Activated CD4-positive, alpha-beta T cell treated with anti-CD3 and anti-CD28 coated beads for 48 hours (primary cell): ENCODE measurements around the gene C17orf113.
"Not testable (repeated sequence)": the region's sequence is repeated elsewhere in the genome, so short reads cannot be mapped to it uniquely, and the experiment has no call there.

Experiments used
- DNase-seq: peaks from one replicate; pipeline ENCODE4 v3.0.0-alpha.2; 2020

The C17orf113 gene

DNA sequence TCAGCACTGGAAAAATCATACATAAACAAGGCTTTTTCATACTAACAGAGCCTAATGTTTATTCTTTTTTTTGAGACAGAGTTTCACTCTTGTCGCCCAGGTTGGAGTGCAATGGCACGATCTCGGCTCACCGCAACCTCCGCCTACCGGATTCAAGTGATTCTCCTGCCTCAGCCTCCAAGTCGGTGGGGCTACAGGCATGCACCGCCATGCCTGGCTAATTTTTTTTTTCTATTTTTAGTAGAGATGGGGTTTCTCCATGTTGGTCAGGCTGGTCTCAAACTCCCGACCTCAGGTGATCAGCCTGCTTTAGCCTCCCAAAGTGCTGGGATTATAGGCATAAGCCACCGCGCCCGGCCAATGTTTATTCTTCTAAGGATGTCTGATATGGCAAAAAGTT, 36.7 kb downstream of the C17orf113 start:
- DNase-seq, result not testable (repeated sequence)

DNA sequence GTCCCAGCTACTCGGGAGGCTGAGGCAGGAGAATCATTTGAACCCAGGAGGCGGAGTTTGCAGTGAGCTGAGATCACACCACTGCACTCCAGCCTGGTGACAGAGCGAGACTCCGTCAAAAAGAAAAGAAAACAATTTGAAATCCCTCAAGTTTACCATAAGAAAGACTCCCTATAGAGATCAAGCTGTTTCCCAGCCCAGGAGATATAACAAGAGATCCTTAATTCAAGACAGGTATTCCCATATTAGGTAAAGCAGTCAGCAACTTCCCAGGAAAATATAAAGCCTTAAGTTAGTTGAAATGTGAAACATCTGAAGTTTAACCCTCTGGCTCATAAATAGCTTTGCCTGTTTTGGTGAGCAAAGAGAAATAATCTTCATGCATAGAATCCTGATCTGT, 38.0 kb downstream of the C17orf113 start:
- not testable (repeated sequence) for DNase-seq

DNA sequence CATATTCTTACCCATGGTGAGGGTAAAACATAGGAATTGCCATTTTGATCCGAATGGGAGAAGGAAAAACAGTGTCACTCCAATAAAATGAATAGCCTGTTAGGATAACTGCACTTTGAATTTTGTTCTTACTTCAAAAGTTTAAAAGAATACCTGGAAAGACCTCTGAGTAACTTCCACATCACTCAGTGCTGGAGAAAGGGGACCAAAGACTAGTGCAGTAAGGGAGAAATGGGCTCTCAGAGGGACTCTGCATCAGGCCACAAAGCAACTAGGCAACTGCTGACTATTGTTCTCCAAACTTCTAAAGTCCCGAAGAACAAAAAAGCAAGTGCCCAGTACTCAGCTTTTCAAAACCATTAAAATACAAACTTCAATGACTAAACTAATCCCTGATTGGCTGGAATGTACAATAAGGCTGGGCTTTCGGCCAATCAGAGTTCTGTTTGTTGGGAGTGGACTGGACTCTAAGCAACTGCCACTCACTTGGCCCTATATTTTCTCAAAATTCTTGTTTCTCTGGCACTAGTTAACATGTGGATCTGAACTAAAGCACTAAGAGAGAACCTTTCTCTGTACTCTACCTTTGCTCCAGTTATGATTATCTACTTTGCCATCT, 39.4 kb downstream of the C17orf113 start:
- DNase-seq, result peak; percentile 42

DNA sequence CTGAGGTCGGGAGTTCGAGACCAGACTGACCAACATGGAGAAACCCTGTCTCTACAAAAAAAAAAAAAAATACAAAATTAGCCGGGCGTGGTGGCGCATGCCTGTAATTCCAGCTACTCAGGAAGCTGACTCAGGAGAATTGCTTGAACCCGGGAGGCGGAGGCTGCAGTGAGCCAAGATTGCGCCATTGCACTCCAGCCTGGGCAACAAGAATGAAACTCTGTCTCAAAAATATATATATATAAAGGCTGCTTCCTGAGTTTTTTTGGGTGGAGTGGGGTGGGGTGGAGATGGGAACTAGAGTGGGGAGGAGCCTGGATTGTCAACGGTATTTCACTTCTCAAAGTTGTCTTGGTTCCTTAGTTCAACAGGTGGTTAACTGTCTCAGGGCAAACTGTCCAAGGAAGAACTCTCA, 40.1 kb downstream of the C17orf113 start:
- not testable (repeated sequence) for DNase-seq

DNA sequence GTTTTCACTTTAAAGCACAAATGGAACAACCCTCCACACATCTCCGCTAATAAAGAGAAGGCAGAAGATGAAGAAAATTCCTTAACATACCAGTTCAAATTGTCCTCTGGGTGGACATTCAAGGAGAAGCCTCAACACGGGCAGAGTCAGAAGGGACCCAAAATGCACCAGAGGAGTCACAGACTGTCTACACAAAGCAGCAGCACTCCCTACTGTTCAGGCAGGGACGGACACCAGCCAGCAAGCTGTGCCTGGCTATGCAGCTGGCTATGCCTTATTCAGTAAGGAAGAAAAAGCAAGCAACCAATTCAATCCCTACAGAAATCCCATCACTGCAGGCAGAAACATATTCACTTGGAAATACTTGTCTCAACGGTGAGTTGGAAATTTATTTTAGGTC, 41.2 kb downstream of the C17orf113 start:
- no peak for DNase-seq

DNA sequence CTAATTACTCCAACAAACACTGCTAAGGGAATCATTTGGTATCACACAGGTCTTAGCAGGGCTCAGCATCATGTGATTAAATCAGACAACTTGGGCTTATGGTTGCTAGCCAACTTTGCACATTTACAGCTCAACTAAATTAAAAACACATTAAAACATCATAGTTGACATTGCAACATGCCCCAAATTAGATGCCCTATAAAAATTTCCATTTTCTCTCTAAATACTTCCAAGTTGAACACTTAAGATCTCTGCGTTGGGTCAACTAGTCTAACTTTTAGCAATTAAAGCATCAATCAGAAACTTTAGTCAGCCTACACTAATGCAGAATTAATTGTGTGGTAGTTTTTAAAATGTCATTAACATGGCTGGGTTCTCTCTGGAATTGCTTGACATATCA, 45.2 kb downstream of the C17orf113 start:
- no peak for DNase-seq

DNA sequence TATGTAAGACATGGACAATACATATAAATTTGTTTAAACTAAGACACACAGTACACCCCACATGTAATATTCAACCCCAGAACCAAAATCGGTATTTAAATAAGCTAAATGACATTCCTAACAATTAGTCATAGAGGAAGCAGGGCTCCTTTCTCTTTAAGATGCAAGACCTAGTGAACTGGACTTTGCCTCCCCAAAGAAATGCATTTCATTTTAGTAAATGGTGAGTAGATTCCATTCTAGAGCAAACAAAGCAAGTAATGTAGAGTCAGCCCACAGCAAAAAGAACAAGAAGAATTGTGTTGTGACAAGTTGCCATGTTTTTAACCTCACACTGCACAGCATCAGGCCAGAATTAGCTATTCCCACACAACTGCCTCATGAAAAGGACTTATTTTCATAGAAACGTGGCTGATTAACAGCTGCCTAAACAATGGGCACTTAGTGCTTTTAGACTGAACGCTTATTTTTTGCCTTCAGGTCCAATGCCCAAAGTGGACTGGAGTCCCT, 47.6 kb downstream of the C17orf113 start:
- no peak for DNase-seq

DNA sequence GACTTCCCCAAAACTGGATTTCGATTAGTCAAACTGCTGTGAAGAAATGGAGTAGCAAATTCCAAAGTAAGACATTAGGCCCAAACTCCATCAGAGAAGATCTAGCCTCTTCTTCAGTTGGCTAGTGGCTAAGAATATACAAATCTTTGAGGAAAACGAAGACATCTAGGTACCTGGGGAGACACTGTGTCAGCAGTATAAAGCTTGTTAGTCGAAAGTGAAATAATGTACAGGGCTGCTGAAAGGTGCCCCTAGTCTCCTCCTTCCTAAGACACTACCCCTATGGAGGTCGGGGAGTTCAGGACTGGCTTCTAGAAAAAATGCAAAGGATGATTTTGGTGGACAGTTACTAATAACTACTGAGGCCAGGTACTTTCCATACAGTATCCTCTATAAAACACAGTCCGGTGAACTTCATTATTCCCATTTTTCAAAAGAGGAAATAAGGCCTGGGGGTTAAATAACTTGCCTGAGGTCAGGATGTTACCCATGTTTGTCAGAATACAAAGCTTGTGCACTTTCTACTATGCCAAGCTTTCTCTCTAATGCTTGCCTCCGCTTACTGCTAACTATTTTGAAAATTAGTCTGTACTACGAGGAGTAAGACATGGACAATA, 48.1 kb downstream of the C17orf113 start:
- no peak for DNase-seq

DNA sequence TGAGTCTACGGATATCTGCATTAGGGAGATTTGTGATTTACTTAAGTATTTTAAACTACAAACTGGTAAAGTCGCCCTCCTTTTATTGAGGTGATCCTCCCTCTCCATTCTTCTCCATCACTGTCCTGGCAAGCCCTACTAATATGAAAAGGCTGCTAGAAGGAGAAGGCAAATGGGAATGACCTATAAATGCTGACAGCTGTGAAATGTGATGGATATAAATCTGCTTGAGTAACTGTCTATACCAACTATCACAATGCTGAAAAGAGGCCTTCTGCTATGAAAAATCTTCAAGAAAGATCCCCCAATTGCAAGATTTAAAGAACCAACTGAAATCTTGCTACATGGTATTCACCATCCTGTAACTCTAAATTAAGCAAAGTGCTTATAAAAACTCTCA, 48.7 kb downstream of the C17orf113 start:
- DNase-seq, result no peak

DNA sequence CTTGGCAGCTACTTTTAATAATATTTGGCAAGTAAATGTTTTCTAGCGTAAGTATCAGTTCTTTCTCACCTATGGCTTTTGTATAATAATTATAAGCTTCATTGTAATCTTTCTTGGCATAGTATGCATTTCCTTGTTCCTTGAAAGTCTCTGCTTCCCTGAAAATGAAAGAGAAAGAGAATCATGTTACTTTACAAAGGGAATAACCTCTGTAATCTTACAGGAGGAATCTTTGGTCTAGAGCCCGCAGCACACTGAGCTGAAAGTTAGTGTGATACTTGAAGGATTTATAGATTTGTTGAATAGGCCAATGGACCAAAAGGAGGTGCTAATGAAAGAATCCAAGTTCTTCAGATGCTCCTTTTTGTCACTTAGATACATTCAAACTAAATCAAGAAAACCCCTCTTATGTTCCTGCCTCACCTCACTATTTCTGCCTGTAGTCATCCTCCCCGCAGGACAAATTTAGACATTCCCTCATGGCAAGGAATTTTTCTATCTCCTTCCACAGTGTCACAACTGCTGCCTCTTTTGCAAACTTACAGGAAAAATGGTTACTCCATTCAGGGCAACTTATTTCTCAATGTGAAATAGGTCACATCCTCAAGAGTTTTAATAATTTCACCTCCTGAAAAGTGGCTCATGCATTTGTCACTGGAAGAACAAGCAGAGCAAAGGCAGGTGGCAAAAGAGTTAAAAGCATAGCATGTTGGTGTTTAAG, 49.8 kb downstream of the C17orf113 start:
- DNase-seq, result no peak

DNA sequence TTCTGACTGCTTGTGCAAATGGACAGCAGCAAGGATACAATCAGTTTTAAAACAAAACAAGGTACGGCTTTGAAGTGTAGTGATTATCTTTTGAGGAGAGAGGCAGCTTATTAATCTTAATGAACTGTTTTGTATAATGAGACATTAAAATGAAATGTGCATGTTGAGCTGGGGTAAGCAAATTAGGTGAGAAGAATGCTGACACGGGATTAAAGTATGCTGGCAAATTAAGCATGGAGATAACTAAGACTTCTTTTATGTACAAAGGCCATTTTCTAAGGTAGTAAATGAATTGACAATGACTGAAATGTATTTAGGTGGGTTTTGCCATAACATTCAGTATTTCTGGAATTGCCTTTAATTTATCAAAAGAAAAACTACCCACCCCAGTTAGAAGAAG, 51.9 kb downstream of the C17orf113 start:
- DNase-seq, result no peak

DNA sequence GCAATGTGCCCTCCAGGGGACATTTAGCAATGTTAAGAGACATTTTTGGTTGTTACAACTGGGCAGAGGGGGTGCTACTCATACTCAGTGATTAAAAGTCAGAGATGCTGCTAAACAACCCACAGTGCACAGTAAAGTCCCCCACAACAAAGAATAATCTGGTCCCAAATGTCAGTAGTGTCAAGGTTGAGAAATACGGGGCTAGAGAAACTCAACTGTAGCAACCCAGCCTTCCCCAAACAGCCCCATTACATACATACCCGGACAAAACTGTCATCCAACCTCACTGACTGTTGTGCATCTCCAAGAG, 53.6 kb downstream of the C17orf113 start:
- DNase-seq, result no peak

DNA sequence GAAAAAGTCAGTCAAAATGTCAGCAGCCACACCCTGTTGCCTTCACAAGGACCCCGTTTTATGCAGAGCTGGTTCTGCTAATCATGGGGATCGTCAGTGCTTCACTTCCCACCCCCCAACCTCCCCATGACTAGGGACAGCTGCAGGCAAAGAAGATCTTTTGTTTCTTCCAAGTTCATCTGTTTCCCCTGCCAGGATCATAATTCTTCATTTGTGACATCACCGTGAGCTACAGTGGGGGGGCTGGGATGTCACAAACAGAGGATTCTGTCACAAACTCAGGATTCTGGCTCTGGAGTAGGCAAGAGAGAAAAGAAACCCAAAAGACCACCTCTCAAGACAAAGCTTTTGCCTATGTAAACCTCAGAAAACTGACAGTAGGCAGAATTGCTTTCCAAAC, 57.8 kb downstream of the C17orf113 start:
- DNase-seq, result no peak

DNA sequence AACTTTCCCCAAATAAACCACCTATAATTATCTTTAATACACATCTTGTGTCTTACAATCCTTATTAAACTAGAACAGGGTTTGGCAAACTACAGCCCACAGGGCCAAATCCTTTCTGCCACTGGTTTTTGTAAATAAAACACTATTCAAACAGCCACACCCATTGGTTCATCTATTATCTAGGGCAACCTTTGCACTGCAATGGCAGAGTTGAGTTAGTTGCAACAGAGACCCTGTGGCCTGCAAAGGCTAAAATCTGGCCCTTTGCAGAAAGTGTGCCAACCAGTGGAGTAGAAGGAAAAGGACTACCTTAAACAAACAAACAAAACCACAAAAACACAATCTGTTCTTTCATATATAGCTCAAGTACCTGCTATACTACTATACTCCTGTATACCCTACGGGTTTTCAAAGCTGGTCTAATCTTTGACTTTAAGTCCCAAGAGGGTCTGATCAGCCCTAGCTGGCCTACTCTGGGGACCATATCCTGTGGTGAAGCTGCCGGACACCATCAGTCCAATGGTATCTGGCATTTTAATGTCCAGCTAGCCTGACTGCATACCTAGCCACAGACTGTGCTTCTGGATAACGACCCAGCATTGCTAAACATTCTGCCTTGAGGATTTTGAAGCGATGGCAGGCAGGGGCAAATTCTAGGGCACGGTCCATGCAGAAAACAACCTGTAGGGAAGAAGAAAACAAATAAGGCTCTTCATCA, 60.5 kb downstream of the C17orf113 start:
- no peak for DNase-seq

DNA sequence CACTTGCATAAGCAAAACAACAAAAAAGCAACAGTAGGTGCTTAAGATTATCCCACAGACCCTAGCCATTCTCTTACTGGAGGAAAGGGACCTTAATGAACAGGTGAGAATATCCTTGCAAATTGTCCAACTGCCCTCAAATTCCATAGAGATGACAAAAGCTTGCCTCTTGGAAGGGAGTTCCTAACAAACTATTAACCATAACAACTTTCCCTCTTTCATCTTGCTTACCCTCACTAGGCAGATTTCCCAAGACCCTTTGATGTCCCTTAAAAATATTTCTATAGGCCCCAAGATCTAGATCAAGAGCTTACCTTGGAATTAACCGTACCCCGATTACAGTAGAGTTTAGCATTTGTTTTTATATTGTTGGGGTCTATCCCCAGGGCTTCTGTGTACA, 62.0 kb downstream of the C17orf113 start:
- DNase-seq, result no peak
